Parietal lobe (tissue), 2 donors: ENCODE data around the gene KRTAP26-1. TPM values are rescaled to one million over a fixed set of nuclear protein-coding genes. Genes with fewer than 3 reads are reported as not detected.

ENCODE experiments used
- small RNA-seq: library from RNA; depleted of rRNA; stranded (forward); fragments of <200 nt; gene quantifications from one replicate; pipeline ENCODE3, GENCODE V24; 2014; ENCODE audit warnings: low replicate concordance
- total RNA-seq: library from RNA; depleted of rRNA; stranded (reverse); fragments of >200 nt; gene quantifications from one replicate; pipeline ENCODE4 v1.2.3, GENCODE V29; 2014

Gene KRTAP26-1
- total RNA-seq = not detected

GRCh38 chr21:30320215-30320614 is at the start of gene KRTAP26-1:
TSS of gene KRTAP26-1 (minus strand) at chr21:30320315. CDS start at chr21:30320035, 280 bp downstream.

GRCh38 chr21:30348506-30348905 is 28.4 kb upstream of the KRTAP26-1 start, which contains the start of gene KRTAP23-1:
TSS of gene KRTAP23-1 (minus strand) at chr21:30348606. CDS start at chr21:30348606, 0 bp downstream.

GRCh38 chr21:30337276-30337744 is 17.2 kb upstream of the KRTAP26-1 start, which contains the start of gene KRTAP27-1:
TSS of gene KRTAP27-1 (minus strand) at chr21:30337694. CDS start at chr21:30337668, 26 bp downstream.

GRCh38 chr21:30289215-30289614 is 30.9 kb downstream of the KRTAP26-1 start, which contains the start of gene KRTAP25-1:
TSS of gene KRTAP25-1 (minus strand) at chr21:30289514. CDS start at chr21:30289490, 24 bp downstream.

GRCh38 chr21:30282850-30283249 is 37.3 kb downstream of the KRTAP26-1 start, which contains the start of gene KRTAP24-1:
TSS of gene KRTAP24-1 (minus strand) at chr21:30282950. CDS start at chr21:30282932, 18 bp downstream.

Small RNA genes lying within 50 kb of the gene (small RNA-seq; reads per million reads assigned to genes)
- not detected for gene KRTAP23-1

Other genes starting within 250 kb of the KRTAP26-1 start
- gene CLDN17, start 153.5 kb downstream of the KRTAP26-1 start, total RNA-seq = not detected
- gene CLDN8, start 104.2 kb downstream of the KRTAP26-1 start, total RNA-seq = not detected
- not detected for gene KRTAP24-1, start 37.4 kb downstream of the KRTAP26-1 start, total RNA-seq
- not detected for gene KRTAP25-1, start 30.8 kb downstream of the KRTAP26-1 start, total RNA-seq
- not detected for gene KRTAP27-1, start 17.4 kb upstream of the KRTAP26-1 start, total RNA-seq
- gene KRTAP23-1, start 28.3 kb upstream of the KRTAP26-1 start, total RNA-seq = not detected
- not detected for gene KRTAP13-2, start 52.0 kb upstream of the KRTAP26-1 start, total RNA-seq
- gene KRTAP13-1, start 75.7 kb upstream of the KRTAP26-1 start, total RNA-seq = not detected
- gene KRTAP13-3, start 105.6 kb upstream of the KRTAP26-1 start, total RNA-seq = not detected
- not detected for gene KRTAP13-4, start 109.9 kb upstream of the KRTAP26-1 start, total RNA-seq
- not detected for gene KRTAP15-1, start 120.0 kb upstream of the KRTAP26-1 start, total RNA-seq
- gene KRTAP19-1, start 160.1 kb upstream of the KRTAP26-1 start, total RNA-seq = not detected
- not detected for gene KRTAP19-2, start 167.1 kb upstream of the KRTAP26-1 start, total RNA-seq
- not detected for gene KRTAP19-3, start 171.7 kb upstream of the KRTAP26-1 start, total RNA-seq
- not detected for gene KRTAP19-4, start 176.8 kb upstream of the KRTAP26-1 start, total RNA-seq
- not detected for gene KRTAP19-5, start 181.8 kb upstream of the KRTAP26-1 start, total RNA-seq
- gene KRTAP19-6, start 221.5 kb upstream of the KRTAP26-1 start, total RNA-seq = not detected
- not detected for gene KRTAP19-7, start 241.0 kb upstream of the KRTAP26-1 start, total RNA-seq